ENCODE data around the gene DIO3.

The DIO3 gene

DNA sequence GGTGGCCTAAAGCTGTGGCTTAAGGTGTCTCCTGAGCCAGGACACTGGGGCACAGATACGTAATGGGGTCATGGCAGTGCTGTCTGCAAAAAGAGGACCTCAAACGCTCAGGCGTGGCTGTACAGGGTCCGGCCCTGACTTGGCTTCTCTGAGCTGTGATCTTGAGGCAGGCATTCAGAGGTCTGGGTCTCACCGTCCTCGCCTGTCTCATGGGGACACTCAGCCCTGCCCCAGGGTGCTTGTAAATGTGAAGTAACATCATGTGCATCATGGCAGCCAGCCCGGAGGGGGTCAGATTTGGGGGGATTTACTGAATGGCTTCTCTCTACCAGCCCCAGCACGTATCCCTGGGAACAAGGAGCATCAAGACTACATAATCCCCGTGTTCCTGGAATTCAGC lies 28.8 kb downstream of the DIO3 start:
- Histone ChIP-seq H4K20me1 (ENCODE audit: control insufficient read depth, insufficient read depth, low read depth, low read length) (no peaks in the 10 kb centered on the region), H3K79me2 (ENCODE audit: control insufficient read depth, low read length) (no peaks in the 10 kb centered on the region), H3K27me3 (ENCODE audit: control insufficient read depth, low read length) (no peaks in the 10 kb centered on the region), H3F3A (ENCODE audit: control insufficient read depth, insufficient read depth) (no peaks in the 10 kb centered on the region), H3K9me2 (replicated peaks; ENCODE audit: control insufficient read depth, low read length) (no peaks in the 10 kb centered on the region), H3K4me3 (ENCODE audit: low read length) (no peak overlapping the region), H3K27ac (ENCODE audit: low read depth, low read length) (no peak overlapping the region), H3K36me3 (ENCODE audit: control insufficient read depth, low read length) (no peaks in the 10 kb centered on the region), H3K4me2 (ENCODE audit: low read length) (no peak overlapping the region), H3K4me1 (ENCODE audit: control insufficient read depth, low read length) (peaks cover 4% of the 10 kb centered on the region), H3K9me3 (ENCODE audit: control insufficient read depth, insufficient read depth, low read length) (peaks cover 2% of the 10 kb centered on the region; the same call in 1 of the 2 replicates)
- TF ChIP-seq, protein P1, sequence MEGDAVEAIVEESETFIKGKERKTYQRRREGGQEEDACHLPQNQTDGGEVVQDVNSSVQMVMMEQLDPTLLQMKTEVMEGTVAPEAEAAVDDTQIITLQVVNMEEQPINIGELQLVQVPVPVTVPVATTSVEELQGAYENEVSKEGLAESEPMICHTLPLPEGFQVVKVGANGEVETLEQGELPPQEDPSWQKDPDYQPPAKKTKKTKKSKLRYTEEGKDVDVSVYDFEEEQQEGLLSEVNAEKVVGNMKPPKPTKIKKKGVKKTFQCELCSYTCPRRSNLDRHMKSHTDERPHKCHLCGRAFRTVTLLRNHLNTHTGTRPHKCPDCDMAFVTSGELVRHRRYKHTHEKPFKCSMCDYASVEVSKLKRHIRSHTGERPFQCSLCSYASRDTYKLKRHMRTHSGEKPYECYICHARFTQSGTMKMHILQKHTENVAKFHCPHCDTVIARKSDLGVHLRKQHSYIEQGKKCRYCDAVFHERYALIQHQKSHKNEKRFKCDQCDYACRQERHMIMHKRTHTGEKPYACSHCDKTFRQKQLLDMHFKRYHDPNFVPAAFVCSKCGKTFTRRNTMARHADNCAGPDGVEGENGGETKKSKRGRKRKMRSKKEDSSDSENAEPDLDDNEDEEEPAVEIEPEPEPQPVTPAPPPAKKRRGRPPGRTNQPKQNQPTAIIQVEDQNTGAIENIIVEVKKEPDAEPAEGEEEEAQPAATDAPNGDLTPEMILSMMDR (IDR thresholded peaks at IDR 0.05; ENCODE audit: low read depth, low read length, poor library complexity, severe bottlenecking) = no peak
- TF ChIP-seq EZH2phosphoT487 (IDR thresholded peaks at IDR 0.05; ENCODE audit: borderline replicate concordance, low read length) = no peak

DNA sequence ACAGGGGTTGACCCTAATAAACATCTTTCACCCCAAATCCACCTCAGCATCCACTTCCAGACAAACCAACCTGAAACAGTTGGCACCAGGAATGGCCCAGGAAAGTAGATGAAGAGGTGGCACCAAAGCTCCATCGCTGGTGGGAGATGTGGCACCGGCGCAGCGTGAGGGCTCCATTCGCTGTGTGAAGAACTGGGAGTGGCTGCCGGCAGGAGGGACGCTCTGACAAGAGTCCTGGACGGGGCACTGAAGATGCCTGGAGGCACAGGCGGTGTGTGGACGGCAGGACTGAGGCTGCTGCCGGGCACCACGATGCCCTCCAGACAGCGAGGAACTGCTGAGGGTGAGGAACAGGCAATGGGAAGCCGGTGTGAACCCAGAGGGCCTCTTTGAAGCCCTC lies 29.3 kb downstream of the DIO3 start:
- H3K9me2 ChIP-seq (replicated peaks; ENCODE audit: control insufficient read depth, low read length) = no peaks in the 10 kb centered on the region
- H3K27ac ChIP-seq (ENCODE audit: low read depth, low read length) = no peak overlapping the region
- no peak overlapping the region for H3K4me3 ChIP-seq (ENCODE audit: low read length)
- peaks cover 6% of the 10 kb centered on the region; the same call in 1 of the 2 replicates for H3K9me3 ChIP-seq (ENCODE audit: control insufficient read depth, insufficient read depth, low read length)
- H3K27me3 ChIP-seq (ENCODE audit: control insufficient read depth, low read length) = no peaks in the 10 kb centered on the region
- peaks cover 7% of the 10 kb centered on the region for H3K4me1 ChIP-seq (ENCODE audit: control insufficient read depth, low read length)
- H3F3A ChIP-seq (ENCODE audit: control insufficient read depth, insufficient read depth) = no peaks in the 10 kb centered on the region
- no peak overlapping the region for H3K4me2 ChIP-seq (ENCODE audit: low read length)
- no peak for TF ChIP-seq EZH2phosphoT487 (IDR thresholded peaks at IDR 0.05; ENCODE audit: borderline replicate concordance, low read length)
- TF ChIP-seq, protein P1 (IDR thresholded peaks at IDR 0.05; ENCODE audit: low read depth, low read length, poor library complexity, severe bottlenecking) = no peak
- no peaks in the 10 kb centered on the region for H4K20me1 ChIP-seq (ENCODE audit: control insufficient read depth, insufficient read depth, low read depth, low read length)
- no peaks in the 10 kb centered on the region for H3K36me3 ChIP-seq (ENCODE audit: control insufficient read depth, low read length)
- H3K79me2 ChIP-seq (ENCODE audit: control insufficient read depth, low read length) = no peaks in the 10 kb centered on the region

DNA sequence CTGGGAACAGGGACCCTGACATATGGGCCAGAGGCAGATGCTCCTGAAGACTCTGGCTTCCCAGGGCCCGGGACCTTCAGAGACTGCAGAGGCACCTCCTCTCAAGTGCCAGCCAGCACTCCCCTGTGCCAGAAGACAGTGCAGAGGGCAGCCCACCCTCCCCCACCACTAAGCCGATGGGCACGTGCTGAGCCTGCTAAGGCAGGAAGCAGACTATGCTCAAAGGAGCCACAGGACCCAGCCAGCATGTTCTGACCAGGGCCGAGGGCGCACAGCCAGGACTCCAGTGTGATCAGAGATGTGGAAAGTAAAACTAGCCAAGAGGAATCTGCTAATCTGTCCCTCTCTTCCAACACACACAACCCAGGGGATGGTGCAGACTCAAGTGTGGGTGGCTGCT lies 29.8 kb downstream of the DIO3 start:
- H3K27ac ChIP-seq (ENCODE audit: low read depth, low read length) = no peak overlapping the region
- H4K20me1 ChIP-seq (ENCODE audit: control insufficient read depth, insufficient read depth, low read depth, low read length) = no peaks in the 10 kb centered on the region
- TF ChIP-seq, protein P1 (IDR thresholded peaks at IDR 0.05; ENCODE audit: low read depth, low read length, poor library complexity, severe bottlenecking) = no peak
- TF ChIP-seq EZH2phosphoT487 (IDR thresholded peaks at IDR 0.05; ENCODE audit: borderline replicate concordance, low read length) = no peak
- 0 out of 2 replicates have a peak, but pooled peaks cover 2% of the 10 kb centered on the region for H3K36me3 ChIP-seq (ENCODE audit: control insufficient read depth, low read length)
- no peaks in the 10 kb centered on the region for H3K9me2 ChIP-seq (replicated peaks; ENCODE audit: control insufficient read depth, low read length)
- H3K27me3 ChIP-seq (ENCODE audit: control insufficient read depth, low read length) = no peaks in the 10 kb centered on the region
- no peak overlapping the region for H3K4me3 ChIP-seq (ENCODE audit: low read length)
- H3K9me3 ChIP-seq (ENCODE audit: control insufficient read depth, insufficient read depth, low read length) = peaks cover 10% of the 10 kb centered on the region; the same call in 1 of the 2 replicates
- H3K4me2 ChIP-seq (ENCODE audit: low read length) = no peak overlapping the region
- H3F3A ChIP-seq (ENCODE audit: control insufficient read depth, insufficient read depth) = no peaks in the 10 kb centered on the region
- H3K4me1 ChIP-seq (ENCODE audit: control insufficient read depth, low read length) = peaks cover 12% of the 10 kb centered on the region
- H3K79me2 ChIP-seq (ENCODE audit: control insufficient read depth, low read length) = no peaks in the 10 kb centered on the region
